ENCODE measurements around the gene STOX1.
A peak's percentile ranks its signal among the peaks of the same experiment; 100 is the strongest.
"Not testable (repeated sequence)": the region's sequence is repeated elsewhere in the genome, so short reads cannot be mapped to it uniquely, and the experiment has no call there.

STOX1 gene

GRCh38 chr10:68826764-68827591 lies at the start of gene STOX1:
TSS of gene STOX1 (plus strand) at chr10:68827531. CDS start at chr10:68827624, 93 bp downstream.
- DNase-seq, result peak; percentile 50

- no peak for DNase-seq
These were observed 45.4 kb upstream of the STOX1 start for GRCh38 chr10:68781613-68782574.

- no peak for DNase-seq
These were observed 42.9 kb upstream of the STOX1 start for GRCh38 chr10:68784476-68784875.

DNA sequence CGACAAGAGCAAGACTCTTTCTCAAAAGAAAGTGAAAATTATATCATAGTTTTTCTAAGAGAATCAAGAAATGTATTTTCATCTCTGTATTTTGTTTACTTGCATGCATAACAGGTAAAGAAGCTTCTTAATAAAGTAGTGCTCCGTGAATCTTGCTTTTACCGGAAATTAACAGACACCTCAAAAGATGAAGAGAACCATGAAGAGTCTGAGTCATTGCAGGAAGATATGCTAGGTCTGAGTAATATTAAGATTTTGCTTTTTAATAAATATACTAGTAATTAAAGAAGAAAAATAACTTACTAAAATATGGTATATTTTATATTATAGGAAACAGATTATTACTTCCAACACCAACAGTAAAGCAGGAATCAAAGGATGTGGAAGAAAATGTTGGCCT lies 39.5 kb upstream of the STOX1 start:
- DNase-seq, result no peak

DNA sequence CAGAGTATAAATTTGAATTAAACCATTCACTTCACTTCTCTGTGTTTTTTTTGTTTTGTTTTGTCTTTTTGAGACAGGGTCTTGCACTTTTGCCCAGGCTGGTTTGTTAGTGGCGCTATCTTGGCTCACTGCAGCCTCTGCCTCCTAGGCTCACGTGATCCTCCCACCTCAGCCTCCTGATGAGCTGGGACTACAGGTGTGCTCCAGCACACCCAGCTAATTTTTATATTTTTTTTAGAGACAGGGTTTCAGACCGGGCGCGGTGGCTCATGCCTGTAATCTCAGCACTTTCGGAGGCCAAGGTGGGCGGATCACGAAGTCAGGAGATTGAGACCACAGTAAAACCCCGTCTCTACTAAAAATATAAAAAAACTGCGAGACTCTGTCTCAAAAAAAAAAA lies 36.9 kb upstream of the STOX1 start:
- no peak for DNase-seq

GRCh38 chr10:68792115-68792514 lies 35.2 kb upstream of the STOX1 start:
- no peak for DNase-seq

- no peak for DNase-seq
These were observed 31.3 kb upstream of the STOX1 start for GRCh38 chr10:68795886-68796532.

GRCh38 chr10:68796605-68797004 lies 30.7 kb upstream of the STOX1 start:
- DNase-seq, result no peak

GRCh38 chr10:68800211-68800610 lies 27.1 kb upstream of the STOX1 start:
- DNase-seq, result no peak

GRCh38 chr10:68804692-68805091 lies 22.6 kb upstream of the STOX1 start:
- no peak for DNase-seq

DNA sequence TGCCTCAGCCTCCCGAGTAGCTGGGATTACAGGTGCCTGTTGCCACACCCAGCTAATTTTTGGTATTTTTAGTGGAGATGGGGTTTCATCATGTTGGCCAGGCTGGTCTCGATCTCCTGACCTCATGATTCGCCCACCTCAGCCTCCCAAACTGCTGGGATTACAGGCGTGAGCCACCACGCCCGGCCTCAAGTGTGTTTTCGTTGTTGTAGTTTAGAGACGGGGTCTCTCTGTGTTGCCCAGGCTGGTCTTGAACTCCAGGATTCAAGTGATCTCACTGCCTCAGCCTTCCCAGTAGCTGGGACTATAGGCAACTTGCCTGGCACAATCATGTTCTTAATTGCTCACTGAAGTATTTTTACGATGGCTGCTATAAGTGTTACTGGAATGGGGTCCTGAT lies 16.5 kb upstream of the STOX1 start:
- not testable (repeated sequence) for DNase-seq

- no peak for DNase-seq
These were observed 15.9 kb upstream of the STOX1 start for GRCh38 chr10:68811314-68812009.

GRCh38 chr10:68812420-68812819 lies 14.9 kb upstream of the STOX1 start:
- no peak for DNase-seq

- DNase-seq, result no peak
These were observed 13.8 kb upstream of the STOX1 start for GRCh38 chr10:68813559-68813958.

GRCh38 chr10:68816796-68817412 lies 10.4 kb upstream of the STOX1 start:
- no peak for DNase-seq

DNA sequence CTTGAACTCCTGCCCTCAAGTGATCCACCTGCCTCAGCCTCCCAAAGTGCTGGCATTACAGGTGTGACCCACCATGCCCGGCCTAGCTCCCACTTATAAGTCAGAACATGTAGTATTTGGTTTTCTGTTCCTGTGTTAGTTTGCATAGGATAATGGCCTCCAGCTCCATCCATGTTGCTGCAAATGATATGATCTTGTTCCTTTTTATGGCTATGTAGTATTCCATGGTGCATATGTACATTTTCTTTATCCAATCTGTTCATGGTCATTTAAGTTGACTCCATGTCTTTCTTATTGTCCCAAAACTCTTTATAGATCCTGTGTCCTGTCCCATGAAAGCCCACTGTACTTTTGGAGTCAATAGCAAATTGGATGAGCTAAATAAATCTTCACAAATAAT lies 7.0 kb upstream of the STOX1 start:
- not testable (repeated sequence) for DNase-seq

DNA sequence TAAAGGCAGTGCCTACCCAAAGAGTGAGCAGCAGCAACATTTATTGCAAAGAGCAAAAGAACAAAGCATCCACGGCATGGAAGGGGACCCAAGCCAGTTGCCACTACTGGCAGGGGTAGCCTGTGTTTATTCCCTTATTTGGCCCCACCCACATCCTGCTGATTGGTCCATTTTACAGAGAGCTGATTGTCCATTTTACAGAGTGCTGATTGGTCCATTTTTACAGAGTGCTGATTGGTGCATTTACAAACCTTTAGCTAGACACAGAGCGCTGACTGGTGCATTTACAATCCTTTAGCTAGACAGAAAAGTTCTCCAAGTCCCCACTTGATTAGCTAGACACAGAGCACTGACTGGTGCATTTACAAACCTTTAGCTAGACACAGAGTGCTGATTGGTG lies 4.7 kb upstream of the STOX1 start:
- DNase-seq, result not testable (repeated sequence)

DNA sequence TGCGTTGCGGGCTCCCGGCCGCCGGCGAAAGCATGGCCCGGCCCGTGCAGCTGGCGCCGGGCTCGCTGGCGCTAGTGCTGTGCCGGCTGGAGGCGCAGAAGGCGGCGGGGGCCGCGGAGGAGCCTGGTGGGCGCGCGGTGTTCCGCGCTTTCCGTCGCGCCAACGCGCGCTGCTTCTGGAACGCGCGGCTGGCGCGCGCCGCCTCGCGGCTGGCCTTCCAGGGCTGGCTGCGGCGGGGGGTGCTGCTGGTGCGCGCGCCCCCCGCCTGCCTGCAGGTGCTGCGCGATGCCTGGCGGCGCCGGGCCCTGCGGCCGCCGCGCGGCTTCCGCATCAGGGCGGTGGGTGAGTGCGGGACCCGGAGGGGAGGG lies 245 bp downstream of the STOX1 start:
- not testable (repeated sequence) for DNase-seq

GRCh38 chr10:68828083-68828601 lies 811 bp downstream of the STOX1 start:
- peak; percentile 6 for DNase-seq

- DNase-seq, result no peak
These were observed 1.5 kb downstream of the STOX1 start for GRCh38 chr10:68828833-68829232.

GRCh38 chr10:68829521-68829920 lies 2.2 kb downstream of the STOX1 start:
- DNase-seq, result no peak

DNA sequence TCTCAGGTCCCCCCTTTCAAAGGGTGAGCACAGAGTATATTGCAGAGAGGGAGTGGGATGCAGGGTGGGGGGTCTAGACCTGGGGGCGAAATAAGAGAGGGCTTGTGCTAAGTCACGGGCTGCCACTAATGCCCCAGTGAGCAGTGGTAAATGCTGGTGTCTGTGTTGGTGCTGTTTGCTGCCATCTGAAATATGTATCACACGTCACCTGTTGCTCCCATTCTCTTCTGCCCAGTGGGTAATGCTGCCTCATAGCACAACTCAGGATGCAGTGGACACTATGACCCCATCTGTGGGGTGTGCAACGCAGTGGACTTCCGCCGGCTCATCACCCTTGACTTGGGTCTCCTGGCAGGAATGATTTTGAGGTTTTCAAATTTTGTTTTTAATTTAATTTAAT lies 2.6 kb downstream of the STOX1 start:
- no peak for DNase-seq
